GM21447 (cell line): ENCODE data around the gene SLC39A11.

ENCODE experiments used
- ATAC-seq: cut with Tn5 transposase; IDR thresholded peaks from one replicate; pipeline ENCODE4 v1.9.1; 2021; ENCODE audit not compliant: unreplicated experiment

The SLC39A11 gene

DNA sequence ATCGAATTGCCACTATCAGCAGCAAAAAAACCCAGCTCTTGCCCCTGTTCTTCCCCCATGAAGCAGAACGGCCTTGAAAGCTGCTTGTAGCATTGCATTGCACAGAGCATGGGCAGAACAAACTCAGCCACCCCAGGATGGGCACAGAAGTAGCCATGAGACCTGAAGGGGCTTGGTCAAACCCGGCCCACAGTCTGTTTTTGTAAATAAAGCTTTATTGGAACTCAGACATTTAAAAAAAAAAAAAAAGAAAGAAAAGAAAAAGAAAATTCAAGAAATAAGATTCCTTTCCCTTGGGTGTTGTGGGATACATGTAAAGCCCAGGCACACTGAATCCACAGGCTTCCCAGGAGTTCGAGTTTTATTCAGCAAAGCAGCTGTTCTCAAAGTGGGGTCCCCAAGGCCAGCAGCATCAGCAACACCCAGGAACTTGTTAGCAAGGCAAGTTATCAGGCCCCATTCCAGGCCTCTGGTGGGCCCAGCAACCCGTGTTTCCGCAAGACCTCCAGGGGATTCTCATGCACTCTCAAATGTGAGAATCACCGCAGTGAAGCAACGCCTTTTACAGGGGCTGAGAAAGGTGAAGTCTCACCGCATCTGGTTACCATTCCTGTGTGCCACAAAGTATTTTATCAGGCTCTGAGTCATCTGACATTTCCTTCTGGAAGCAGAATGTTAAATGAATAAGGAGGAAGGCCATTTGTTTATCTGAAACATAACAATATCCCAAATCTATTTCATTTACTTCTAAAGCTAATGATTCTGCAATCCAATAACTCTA lies 108.2 kb downstream of the SLC39A11 start:
- ATAC-seq: no peak

DNA sequence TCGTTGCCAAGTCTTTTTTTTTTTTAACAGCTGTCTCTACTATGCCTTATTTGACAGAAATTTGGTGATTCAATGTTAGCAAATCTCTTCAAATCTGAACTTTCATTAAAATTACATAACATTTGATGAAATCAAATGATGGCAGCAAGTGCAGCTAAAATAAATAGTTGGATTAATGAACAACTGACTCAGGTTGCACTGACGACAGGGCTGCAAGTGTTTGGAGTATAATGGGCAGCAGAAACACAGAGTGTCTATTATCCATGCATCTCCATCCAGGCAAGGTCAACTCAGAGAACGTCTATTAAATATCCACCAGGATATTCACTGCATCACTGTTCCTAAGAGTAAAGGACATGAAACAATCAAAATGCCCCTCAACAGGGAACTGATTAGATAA lies 109.8 kb downstream of the SLC39A11 start:
- ATAC-seq: no peak

DNA sequence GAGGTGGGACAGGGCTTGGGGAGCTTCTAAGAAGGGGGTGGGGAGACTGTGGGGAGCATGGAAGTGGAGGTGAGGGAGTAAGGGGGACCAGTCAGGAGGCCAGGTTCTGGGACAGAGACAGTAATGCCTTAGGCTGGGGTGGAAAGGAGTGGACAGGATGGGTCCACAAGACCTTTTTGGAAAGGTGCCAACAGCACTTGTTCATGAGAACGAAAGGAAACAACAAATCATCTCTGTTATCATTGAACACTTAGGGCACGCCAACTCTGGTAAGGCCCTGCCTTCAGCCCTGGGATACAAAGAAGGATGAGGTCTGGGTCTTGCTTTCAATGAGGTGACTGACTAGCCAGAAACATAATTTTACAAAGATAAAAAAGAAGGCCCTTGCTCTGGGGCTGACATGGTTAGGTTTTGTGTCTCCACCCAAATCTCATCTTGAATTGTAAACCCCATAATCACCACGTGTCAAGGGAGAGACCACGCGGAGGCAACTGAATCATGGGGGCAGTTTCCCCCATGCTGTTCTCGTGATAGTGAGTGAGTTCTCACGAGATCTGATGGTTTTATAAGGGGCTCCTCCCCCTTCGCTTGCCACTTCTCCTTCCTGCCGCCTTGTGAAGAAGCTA lies 113.8 kb downstream of the SLC39A11 start:
- ATAC-seq: no peak

DNA sequence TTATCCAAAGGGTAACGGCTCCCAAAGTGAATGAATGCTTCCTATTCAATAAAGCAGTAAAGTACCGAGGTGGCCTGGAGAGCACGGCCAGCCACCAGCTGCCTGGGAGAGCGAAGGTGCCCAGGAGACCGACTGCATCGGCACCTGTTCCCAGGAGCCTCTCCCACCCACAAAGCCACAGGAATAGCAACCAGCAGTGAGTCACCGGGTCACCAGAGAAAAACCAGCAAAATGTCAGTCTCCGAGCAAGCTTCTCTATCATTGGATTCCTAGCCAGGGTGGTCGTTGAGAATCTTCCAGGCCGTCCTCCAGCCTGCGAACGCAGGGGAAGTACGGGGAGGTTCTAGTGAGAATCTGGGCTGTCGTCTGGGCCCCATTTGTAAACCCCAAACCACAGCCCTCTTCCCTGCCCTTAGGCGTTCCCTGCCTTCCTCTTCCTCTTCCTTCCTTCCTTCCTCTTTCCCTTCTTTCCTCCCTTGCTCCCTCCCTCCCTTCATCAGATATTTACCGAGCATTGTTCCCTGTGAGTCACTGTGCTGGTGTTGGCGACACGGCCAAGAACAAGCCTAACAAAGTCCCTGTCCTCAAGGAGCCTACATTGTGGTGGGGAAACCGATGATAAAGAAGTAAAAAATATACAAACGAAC lies 114.6 kb downstream of the SLC39A11 start:
- no peak for ATAC-seq

DNA sequence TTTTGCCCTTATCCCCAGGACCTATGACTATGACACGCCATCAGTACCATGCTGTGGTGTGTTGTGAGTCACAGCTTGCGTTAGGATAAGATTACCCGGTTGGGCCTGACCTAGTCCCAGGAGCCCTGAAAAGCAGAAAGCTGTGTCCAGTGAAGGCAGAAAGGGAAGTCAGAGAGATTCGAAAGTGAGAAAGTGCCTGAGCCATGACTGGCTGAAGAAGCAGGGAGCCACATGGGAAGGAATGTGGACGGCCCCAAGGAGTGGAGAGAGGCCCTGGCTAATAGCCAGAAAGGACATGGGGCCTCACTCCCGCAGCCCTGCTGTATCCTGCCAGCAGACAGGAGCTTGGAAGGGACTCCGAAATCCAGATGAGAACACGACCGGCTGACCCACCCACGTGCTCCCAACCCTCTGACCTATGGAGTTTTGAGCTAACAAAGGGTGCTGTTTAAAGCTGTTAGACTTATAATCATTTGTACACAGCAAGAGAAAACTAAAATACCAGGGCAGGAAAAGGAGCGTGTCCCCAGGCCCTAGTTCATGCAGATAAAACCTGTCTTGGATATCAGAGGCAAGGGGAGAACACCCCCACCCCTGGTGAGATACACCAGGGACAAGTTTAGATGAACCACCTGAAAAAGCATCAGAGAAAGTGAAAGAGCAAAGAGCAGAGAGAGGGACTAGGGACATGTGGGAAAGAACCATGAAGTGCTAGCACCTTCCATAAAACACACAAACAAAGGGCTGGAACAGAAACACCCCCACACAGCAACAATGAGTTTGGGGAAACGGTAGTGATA lies 115.3 kb downstream of the SLC39A11 start:
- no peak for ATAC-seq

DNA sequence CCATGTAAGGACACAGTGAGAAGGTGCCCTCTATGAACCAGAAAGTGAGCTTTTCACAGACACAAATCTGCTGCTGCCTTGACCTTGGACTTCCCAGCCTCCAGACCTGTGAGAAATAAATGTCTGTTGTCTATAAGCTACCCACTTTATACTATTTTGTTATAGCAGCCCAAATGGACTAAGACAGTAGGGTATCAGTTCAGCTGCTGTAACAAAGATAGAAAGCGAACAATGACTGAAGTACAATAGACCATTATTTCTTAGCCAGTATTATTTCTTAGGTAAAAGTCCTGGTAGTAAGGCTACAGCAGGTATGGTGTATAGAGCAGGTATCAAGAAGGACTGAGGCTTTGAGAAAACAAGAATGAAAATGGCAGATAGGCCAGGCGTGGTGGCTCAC lies 117.0 kb downstream of the SLC39A11 start:
- ATAC-seq: no peak

DNA sequence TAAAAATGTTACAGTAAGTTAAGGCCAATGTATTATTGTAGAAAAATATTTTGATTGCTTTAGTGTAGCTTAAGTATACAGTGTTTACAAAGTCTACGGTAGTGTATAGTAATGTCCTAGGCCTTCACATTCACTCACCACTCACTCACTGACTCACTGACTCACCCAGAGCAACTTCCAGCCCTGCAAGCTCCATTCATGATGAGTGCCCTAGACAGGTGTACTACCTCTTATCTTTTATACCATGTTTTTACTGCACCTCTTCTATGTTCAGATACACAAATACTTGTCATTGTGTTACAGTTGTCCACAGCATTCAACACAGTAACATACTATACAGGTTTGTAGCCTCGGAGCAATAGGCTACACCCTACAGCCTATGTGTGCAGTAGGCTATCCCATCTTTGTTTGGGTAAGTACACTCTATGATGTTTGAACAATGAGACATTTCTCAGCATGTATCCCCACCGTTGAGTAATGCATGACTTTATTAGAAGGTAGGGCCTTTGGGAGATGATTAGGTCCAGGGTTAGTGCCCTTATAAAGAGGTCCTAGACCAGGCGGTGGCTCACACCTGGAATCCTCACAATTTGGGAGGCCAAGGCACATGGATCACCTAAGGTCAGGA lies 117.8 kb downstream of the SLC39A11 start:
- no peak for ATAC-seq

DNA sequence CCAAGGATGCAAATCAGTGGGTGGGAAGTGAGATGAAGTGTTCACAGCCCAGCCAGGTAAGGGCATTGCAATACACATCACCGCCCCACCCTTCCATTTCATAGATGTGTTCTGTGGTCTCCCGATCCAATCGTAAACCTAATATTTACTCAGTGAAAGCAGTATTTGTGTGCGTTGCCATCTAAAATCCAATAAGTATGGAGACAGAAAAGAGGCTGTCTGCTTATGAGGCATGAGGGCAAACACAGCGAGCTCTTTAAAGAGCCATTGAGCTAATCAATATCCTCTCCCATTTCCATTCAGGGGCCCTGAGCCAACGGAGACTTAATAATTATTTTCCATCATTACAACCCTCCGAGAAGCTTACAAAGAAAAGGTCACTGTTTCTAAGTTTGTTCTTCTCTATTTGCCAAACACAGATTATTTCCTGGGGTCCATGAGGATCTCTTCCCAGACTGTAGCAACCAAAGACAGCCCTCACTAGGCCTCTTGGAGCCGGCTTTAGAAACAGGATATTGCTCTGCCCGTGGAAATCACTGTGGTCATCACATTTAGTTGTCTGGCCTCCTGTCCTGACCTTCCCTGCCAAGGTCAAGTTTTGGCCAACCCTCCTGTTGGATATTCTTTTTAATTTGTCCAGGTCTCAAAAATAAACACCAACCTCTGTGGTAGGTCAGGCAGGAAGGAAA lies 120.1 kb downstream of the SLC39A11 start:
- no peak for ATAC-seq

DNA sequence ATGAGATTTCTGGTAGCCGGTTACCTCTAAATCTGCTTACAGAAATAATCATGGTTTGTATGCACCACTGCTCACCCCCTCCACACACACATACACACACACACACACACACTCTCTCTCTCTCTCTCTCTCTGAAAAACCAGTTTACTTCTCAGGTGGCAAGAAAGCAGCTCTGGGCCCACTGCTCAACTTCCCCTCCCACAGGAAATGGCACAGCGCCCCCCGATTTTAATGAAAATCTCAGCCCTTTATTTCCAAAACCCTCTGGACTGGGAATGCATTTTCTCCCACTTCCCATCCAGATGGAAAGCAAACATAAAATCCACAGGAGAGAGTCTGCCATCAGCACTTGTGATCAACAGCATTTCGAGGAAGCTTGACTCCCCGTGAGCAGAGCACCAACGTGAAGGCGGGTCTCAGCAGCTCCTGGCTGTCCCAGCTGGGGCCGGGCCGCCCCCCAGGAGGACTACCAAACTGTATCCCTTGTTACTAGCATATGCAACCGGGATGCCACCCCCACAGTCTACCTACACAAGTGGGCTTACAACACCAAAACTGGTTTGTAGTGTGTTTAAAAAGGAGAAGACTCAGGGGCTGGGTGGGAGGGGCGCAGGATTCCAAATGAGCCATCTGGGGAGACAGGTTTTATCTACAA lies 121.1 kb downstream of the SLC39A11 start:
- ATAC-seq: no peak

DNA sequence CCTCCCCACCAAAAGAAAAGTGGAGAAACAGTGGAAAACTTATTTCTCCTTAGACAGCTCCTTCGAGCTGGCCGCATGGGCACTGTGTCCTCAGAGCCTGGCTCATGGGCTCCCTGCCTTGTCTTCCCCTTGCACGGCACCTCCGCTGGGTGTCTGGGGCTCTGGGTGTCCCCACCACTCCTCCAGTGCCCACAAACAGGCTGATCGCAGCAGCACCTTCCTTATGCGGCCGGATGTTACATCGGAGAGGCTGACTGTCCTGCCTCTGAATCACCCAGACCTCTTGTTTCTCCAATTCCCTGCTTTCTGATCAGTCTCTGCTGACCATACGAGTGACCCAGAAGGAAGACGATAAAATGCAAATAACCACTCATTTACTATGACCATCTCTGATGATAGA lies 121.7 kb downstream of the SLC39A11 start:
- ATAC-seq: no peak

DNA sequence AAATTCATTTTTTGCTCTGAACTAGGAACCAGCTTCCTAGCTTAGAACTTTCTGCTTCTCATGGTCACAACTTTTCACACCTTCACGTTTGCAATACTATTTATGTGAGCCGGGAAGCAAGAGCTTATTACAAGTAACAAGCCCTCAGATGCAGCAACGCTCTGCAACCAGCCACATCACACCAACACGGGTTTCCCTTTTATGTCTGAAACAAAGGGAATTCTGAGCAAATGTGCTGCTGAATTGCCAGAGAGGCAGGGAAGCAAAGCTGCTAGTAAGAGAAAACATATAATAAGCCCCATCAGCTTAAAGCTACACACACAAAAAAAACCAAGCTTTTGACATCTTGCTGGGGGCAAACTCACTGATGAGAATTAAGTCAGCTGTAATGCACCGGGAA lies 122.2 kb downstream of the SLC39A11 start:
- ATAC-seq: no peak

DNA sequence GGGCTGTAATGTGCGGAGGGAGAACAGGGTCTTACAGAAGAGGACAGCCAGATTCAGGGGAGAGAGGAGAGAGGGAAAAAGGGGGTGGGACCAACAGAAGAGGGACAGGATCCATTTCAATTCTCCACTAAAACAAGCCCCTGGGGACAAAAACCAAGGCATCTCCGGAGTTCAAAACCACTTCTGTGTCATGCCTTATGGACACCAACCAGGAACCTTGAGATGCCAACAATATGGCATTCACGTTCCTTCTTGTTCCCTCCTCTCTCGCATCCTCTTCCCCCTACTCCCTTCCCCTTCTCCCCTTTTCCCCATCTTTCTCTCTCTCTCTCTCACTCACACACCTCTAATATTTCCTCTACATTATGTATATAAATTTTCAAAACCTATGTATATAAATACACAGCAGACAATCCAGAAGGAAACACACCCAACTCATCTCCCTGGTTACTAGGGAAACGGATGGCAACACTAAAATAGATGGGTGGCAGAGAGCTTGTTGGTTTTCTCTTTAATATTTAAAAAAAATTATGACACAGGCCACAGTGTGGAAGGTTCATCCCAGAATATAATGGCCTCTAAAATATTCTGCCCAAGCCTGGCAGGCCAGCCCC lies 123.1 kb downstream of the SLC39A11 start:
- no peak for ATAC-seq

DNA sequence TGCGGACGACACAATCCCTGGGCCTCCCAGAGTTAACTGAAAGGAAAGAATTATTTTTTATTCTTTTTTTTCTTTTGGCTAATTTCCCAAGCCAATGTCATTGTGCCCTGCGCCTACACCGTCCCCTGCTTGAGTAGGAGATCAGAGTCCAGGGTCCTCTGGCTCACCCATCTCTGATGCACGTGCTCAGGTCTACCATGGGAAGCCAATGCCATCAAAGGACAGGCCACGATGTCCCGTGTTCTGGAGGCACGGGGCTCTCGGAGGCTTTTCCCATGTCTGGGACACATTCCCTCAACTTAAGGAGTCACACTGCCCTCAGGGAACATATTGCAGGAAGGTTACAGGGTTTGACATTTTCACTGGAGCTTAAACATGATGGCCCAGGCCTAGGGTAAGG lies 123.7 kb downstream of the SLC39A11 start:
- ATAC-seq: no peak

DNA sequence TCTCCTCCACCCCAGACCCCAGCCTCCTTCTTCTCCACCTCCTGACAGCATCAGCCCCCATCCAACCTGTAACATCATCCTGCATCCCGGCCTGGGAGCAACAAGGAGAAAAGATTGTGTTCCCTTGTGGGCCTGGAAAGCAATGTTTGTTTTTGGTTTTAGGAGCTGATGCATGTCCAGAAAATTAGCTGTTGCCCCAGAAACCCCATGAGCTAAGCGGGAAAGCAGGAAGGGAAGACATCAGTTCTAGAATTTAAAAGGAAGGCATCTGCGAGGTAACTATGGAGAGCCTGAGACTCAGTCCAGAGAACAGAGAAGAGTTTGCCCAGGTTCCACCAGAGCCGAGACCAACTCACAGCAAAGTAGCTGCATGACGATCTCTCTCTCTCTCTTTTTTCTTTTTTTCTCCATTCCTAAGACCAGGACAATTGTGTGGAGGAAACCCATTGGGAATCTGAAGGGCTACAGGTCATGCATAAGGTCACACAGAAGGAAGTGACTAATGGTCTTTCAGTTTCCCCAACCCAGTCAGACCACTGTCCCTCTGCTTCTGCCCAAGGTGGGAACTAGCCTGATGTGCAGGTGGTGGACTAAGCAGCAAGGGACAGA lies 124.4 kb downstream of the SLC39A11 start:
- ATAC-seq: no peak

DNA sequence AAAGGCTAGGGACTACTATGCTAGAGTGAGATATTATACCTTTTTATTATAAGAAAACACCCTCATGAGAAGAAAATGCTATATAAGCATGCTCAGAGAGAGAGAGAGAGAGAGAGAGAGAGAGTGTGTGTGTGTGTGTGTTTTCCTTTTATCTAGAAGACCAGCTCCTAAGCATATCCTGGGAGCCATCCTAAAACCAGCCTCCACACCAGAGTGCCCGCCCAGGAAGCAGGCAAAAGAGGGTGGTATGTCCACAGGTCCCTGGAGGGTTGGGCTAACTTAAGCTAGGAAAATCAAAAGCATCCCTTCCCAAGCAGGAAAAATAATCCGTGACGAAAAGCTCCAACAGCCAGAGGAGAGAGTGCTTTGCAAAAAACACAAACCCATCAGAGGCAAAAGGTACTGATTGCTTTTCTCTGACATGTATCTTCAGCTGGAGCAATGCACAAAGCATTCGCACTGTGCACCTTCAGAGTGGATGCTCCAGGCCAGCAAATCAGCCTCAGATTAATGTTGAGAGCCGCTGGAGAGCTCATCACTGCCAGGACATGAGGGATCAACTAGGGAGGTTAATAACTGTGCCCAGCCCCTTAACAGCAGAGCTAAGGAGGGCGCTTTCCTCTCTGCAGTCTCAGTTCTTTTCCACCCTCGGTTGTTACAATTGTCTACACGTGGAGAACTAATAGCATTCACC lies 125.1 kb downstream of the SLC39A11 start:
- ATAC-seq: no peak

DNA sequence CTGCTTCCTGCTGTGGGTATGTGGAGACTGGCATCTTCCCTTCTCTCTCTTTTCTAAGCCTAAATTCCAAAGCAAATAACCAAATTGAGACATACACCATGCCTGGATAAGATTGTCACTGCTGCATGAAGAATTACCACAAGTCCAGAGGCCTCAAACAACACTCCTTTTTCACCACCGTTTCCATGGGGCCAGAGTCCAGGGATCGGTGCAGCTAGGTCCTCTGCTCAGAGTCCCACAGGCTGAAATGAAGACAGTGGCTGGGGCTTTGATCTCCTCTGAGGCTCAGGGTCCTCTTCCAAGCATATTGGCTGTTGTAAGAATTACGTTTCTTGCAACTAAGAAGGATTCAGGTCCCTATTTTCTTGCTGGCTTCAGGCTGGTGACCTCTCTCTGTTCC lies 130.4 kb downstream of the SLC39A11 start:
- no peak for ATAC-seq

DNA sequence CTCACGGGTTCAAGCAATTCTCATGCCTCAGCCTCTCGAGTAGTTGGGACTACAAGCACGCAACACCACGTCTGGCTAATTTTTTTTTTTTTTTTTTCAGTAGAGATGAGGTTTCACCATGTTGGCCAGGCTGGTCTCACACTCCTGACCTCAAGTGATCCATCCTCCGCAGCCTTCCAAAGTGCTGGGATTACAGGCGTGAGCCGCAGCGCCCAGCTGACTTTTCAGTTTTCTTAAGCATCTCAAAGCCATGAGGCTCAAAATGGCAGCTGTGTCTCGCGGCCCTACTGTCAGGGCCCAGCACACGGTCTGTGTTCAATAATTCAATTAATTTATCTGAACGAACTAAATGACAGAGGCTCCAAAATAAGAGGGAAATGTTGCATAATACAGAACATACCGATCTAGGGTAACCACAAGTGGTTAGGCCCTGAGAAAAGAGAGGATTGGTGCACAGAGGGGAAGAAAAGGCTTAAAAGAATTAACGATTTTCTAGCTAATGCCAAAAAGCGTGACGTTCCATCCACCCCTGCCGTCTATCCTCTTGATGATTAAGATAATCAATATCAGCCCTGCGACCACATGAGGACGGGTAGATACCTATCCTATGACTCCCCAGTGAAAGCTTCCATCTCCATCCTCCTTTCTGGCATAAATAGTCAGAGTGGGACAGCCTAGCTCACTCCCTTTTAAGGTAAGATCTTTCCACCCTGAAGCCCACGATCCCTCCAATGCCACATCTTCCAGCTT lies 136.9 kb downstream of the SLC39A11 start:
- no peak for ATAC-seq

DNA sequence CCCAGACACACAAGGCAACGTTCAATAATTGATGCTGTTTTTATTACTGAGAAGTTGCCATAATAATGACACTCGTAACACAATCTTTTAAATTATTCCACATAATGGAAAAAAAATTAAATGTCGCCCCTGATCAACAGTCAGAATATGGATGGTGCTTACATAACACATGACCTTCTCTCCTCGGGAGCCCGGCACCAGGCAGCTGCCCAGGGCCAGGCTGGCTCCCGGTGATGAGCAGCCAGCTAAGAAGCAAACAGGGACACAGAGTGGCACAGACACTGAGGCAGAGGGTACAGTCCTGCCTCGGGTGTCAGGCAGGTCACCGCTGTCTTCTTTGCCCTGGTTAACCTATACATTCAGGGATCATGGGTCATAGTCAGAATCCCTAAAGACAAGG lies 137.9 kb downstream of the SLC39A11 start:
- no peak for ATAC-seq
